ENCODE data around the gene ITGB6. TPM values are rescaled to one million over a fixed set of nuclear protein-coding genes. Genes with fewer than 3 reads are reported as not detected.

Gene ITGB6
- total RNA-seq, 2 experiments from 2014 or later = not detected

DNA sequence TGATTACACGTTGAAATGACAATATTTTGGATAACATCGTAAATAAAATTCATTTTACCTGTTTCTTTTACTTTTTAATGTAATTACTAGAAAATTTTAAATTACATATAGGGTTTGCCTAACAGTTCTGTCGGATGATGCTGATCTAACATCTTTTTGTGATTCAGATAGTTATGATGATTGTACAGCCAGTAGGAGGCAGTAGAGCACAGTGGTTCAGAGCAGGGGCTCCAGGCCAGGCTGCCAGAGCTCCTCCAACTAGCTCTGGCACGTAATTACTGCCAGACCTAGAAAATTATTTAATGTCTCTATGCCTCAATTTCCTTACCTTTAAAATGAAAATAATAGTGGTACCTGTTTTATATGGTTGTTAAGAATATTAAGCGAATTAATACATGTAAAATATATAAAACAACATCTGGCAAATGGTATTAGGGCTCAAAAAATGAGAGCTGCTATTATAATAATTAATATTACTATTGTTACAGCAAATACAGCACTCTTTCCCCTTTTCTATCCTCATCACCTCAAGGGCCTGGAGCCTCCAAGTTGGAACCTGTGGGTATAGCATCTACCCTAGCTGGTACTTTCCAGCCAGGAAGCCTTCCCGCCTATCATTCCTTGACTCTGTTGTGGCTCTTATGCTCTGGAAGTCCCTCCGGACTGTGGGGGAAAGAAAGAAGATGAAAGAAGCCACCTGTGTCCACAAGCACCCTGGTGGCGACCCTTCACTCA lies 90.0 kb downstream of the ITGB6 start:
- ChIA-PET POLR2A (no interaction called here), CTCF (interaction anchor here (0.5 to 1.9 kb wide), 9 partner anchors 13 to 953 kb away, joined by 3 to 5 read pairs (median 3); no protein-coding TSS in a partner anchor)
- Mint-ChIP-seq H3K4me1 (no peaks in the 10 kb centered on the region), H3K27ac (no peak overlapping the region), H3K36me3 (ENCODE audit: low read depth) (no peaks in the 10 kb centered on the region), H3K9me3 (no peaks in the 10 kb centered on the region), H3K27me3 (no peaks in the 10 kb centered on the region), H3K4me3 (no peak overlapping the region)
- DNase-seq = peak; percentile 67

DNA sequence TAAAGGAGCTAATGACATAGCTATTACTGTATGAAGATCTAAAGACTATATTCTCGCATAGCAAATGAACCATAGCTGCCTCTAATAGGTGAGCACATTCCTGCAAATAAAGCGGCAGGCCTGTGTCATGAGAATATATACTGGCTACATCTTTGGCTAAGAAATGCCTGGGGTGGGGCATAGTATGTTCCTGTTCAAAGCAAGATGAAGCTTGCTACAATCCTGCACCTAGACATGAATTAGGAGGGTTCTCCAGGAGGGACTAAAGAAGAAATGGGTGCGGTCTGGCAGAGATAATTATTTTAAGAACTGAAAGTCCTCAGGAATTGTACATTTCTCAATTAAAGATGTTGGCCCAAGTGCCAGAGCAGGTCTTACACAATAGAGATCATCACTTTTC lies 90.8 kb downstream of the ITGB6 start:
- Mint-ChIP-seq H3K27ac (no peak overlapping the region), H3K4me3 (no peak overlapping the region), H3K9me3 (no peaks in the 10 kb centered on the region), H3K4me1 (no peaks in the 10 kb centered on the region), H3K36me3 (ENCODE audit: low read depth) (no peaks in the 10 kb centered on the region), H3K27me3 (peaks cover 2% of the 10 kb centered on the region)
- CTCF ChIA-PET = interaction anchor here (1.2 to 1.9 kb wide), 3 partner anchors 13 to 954 kb away, joined by 3 to 5 read pairs (median 4); no protein-coding TSS in a partner anchor
- POLR2A ChIA-PET = no interaction called here
- DNase-seq = no peak

DNA sequence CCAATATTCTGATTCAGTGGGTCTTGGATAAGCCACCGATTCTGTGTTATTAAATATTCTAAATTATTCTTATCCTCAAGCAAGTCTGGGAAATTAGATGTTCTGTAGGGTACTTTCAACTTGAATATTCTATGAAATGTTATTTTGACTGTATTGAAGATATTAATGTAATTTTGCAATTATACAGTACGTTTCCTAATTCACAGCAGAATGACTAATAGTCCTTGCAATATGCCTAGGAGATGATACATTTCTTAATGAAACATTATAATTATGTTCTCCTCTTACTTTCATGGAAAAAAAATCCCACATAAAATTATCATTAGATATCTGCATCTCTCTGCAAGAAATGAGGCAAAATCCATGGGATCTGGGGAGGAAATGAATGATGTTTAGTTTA lies 91.4 kb downstream of the ITGB6 start:
- Mint-ChIP-seq H3K4me1 (no peaks in the 10 kb centered on the region), H3K9me3 (no peaks in the 10 kb centered on the region), H3K36me3 (ENCODE audit: low read depth) (no peaks in the 10 kb centered on the region), H3K27me3 (peaks cover 4% of the 10 kb centered on the region), H3K27ac (no peak overlapping the region), H3K4me3 (no peak overlapping the region)
- ChIA-PET POLR2A (no interaction called here), CTCF (interaction anchor here (1.9 kb wide), 1 partner anchor 12 kb away, joined by 5 read pairs; no protein-coding TSS in a partner anchor)
- DNase-seq = no peak

DNA sequence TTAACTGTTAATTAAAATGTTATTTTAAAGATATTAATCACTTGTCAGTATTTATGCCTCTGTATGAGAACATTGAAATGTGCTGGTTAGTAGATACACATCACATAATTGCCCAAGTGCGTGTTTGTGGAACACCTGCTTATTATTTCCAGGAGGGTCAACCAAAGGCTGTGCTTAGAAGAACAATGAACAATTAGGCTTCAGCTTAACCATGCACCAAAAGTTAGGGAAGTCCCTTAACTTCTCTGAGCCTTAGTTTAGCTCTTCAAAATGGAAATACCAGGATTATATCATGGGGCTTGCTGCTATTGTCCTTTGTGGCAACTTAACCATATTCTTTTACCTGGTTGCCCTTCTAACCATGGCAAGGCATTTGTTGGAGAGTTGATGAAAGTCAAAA lies 94.7 kb downstream of the ITGB6 start:
- H3K9me3 Mint-ChIP-seq = no peaks in the 10 kb centered on the region
- no peaks in the 10 kb centered on the region for H3K36me3 Mint-ChIP-seq (ENCODE audit: low read depth)
- no peak overlapping the region for H3K27ac Mint-ChIP-seq
- no peak overlapping the region for H3K4me3 Mint-ChIP-seq
- ChIA-PET CTCF (no interaction called here), POLR2A (no interaction called here)
- no peaks in the 10 kb centered on the region for H3K4me1 Mint-ChIP-seq
- no peak for DNase-seq
- H3K27me3 Mint-ChIP-seq = peaks cover 4% of the 10 kb centered on the region

DNA sequence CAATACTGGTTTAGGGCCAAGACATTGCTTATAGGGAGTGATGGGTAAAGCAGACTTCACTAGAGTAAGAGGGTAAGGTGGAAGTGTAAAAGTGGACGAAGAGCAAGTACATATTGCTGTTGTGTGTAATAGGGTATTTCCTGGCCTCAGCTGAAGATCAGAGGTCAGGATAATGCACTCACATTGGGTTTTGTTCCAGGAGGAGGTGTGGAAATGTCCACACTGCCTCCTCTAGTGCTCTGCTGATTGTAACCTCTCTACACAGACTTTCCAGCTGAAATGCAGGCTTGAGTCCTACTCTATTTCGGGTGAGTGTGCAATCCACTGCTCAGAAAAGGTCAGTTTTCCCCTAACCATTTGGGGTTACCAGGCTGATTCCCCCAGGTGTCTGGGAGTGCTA lies 96.0 kb downstream of the ITGB6 start:
- H3K9me3 Mint-ChIP-seq = no peaks in the 10 kb centered on the region
- H3K4me3 Mint-ChIP-seq = no peak overlapping the region
- DNase-seq = no peak
- peaks cover 4% of the 10 kb centered on the region for H3K27me3 Mint-ChIP-seq
- POLR2A ChIA-PET = no interaction called here
- CTCF ChIA-PET = no interaction called here
- H3K27ac Mint-ChIP-seq = no peak overlapping the region
- H3K36me3 Mint-ChIP-seq (ENCODE audit: low read depth) = no peaks in the 10 kb centered on the region
- no peaks in the 10 kb centered on the region for H3K4me1 Mint-ChIP-seq

DNA sequence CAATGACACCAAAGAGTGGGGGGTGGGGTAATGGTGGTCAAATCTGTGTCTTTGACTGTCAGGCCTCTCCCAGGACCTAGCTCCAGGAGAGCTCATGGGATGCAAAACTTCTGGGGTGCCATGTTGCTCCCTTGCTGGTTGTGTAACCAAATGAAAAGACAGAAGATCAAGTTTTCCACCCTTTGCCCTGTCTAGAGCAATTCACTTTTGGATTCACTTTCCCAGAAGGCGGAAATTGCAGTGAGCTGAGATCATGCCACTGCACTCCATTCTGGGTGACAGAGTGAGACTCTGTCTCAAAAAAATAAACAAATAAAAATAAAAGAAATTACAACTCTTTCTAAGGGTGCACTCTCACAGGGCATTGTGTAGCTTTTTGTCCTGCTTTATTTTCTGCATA lies 102.7 kb downstream of the ITGB6 start:
- CTCF ChIA-PET = interaction anchor here (1.0 to 1.2 kb wide), 2 partner anchors 10 to 12 kb away, joined by 3 to 5 read pairs; no protein-coding TSS in a partner anchor
- Mint-ChIP-seq H3K4me1 (no peaks in the 10 kb centered on the region), H3K4me3 (no peak overlapping the region), H3K9me3 (peaks cover 13% of the 10 kb centered on the region), H3K36me3 (ENCODE audit: low read depth) (no peaks in the 10 kb centered on the region), H3K27ac (no peak overlapping the region), H3K27me3 (peaks cover 5% of the 10 kb centered on the region)
- DNase-seq = no peak
- POLR2A ChIA-PET = no interaction called here

DNA sequence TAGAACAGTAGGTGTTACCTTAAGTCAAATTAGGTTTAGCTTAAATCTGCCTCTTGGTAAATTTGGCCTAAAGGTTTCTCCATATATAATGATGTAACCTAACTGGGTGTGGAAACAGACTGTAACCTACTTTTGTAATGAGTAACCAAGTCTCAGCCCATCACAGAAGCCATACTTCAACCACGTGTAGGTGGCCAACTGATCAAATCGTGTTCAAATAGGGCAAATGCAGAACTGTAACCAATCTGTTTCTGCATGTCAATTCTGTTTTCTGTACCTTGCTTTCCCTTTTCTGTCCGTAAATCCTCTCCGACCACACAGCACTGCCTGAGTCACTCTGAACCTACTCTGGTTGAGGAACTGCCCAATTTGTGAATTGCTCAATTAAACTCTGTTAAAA lies 103.7 kb downstream of the ITGB6 start:
- peaks cover 5% of the 10 kb centered on the region for H3K27me3 Mint-ChIP-seq
- DNase-seq = no peak
- H3K4me3 Mint-ChIP-seq = no peak overlapping the region
- H3K4me1 Mint-ChIP-seq = no peaks in the 10 kb centered on the region
- no peaks in the 10 kb centered on the region for H3K36me3 Mint-ChIP-seq (ENCODE audit: low read depth)
- H3K27ac Mint-ChIP-seq = no peak overlapping the region
- H3K9me3 Mint-ChIP-seq = peaks cover 13% of the 10 kb centered on the region
- POLR2A ChIA-PET = no interaction called here
- CTCF ChIA-PET = interaction anchor here (0.7 to 1.4 kb wide), 5 partner anchors 9 to 1344 kb away, joined by 3 to 5 read pairs (median 3); no protein-coding TSS in a partner anchor

DNA sequence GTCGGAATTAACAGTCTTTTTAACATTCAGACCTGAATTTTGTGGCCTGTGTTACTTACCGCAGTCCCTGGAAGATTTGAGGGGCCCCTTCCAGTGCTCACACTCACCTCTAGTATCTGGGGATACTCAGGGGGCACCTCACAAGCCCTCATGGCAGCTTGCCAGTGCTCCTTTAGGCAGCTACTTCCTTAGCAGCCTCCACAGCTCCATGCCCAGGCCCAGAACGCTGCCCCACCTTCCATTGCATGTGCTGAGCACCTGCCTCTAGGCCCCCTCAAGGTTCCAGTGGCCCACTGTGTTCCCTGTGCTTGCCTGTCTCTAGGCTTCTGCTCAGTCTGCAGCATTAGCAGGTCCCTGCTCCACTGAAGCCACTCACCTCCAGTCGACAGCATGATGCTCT lies 107.6 kb downstream of the ITGB6 start:
- Mint-ChIP-seq H3K4me1 (no peaks in the 10 kb centered on the region), H3K4me3 (no peak overlapping the region), H3K27ac (no peak overlapping the region), H3K27me3 (peaks cover 7% of the 10 kb centered on the region), H3K36me3 (ENCODE audit: low read depth) (peaks cover 2% of the 10 kb centered on the region), H3K9me3 (peaks cover 36% of the 10 kb centered on the region)
- ChIA-PET CTCF (interaction anchor here (0.6 kb wide), 1 partner anchor 380 kb away, joined by 4 read pairs; the partner anchor contains the start of gene MARCHF7), POLR2A (interaction anchor here (0.6 kb wide), 1 partner anchor 647 kb away, joined by 3 read pairs; no protein-coding TSS in a partner anchor)
- no peak for DNase-seq

DNA sequence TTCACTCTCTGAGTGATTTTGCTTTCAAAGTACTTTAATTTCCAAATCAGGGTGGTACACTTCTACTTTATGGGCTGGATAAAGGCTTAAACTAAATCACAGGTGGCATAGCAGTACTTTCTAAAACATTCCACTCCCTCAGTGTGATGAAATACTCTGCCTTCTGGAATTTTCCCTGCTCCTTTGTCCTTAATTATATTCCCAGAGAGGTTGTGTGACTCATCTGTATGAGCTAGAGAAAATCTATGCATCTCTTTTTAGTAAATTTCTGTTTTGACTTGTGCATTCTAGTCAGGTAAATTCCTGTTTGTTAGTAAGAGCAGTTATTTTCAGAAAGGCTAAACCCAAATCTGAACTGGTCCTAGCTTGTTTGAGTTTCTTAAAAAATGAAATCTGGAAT lies 108.7 kb downstream of the ITGB6 start:
- peaks cover 2% of the 10 kb centered on the region for H3K36me3 Mint-ChIP-seq (ENCODE audit: low read depth)
- no peak overlapping the region for H3K27ac Mint-ChIP-seq
- H3K4me1 Mint-ChIP-seq = no peaks in the 10 kb centered on the region
- DNase-seq = no peak
- CTCF ChIA-PET = interaction anchor here (0.6 to 1.0 kb wide), 2 partner anchors 901 to 984 kb away, joined by 3 to 4 read pairs; no protein-coding TSS in a partner anchor
- H3K9me3 Mint-ChIP-seq = peaks cover 44% of the 10 kb centered on the region
- H3K4me3 Mint-ChIP-seq = no peak overlapping the region
- POLR2A ChIA-PET = interaction anchor here (0.6 kb wide), 1 partner anchor 16 kb away, joined by 6 read pairs; no protein-coding TSS in a partner anchor
- peaks cover 7% of the 10 kb centered on the region for H3K27me3 Mint-ChIP-seq

DNA sequence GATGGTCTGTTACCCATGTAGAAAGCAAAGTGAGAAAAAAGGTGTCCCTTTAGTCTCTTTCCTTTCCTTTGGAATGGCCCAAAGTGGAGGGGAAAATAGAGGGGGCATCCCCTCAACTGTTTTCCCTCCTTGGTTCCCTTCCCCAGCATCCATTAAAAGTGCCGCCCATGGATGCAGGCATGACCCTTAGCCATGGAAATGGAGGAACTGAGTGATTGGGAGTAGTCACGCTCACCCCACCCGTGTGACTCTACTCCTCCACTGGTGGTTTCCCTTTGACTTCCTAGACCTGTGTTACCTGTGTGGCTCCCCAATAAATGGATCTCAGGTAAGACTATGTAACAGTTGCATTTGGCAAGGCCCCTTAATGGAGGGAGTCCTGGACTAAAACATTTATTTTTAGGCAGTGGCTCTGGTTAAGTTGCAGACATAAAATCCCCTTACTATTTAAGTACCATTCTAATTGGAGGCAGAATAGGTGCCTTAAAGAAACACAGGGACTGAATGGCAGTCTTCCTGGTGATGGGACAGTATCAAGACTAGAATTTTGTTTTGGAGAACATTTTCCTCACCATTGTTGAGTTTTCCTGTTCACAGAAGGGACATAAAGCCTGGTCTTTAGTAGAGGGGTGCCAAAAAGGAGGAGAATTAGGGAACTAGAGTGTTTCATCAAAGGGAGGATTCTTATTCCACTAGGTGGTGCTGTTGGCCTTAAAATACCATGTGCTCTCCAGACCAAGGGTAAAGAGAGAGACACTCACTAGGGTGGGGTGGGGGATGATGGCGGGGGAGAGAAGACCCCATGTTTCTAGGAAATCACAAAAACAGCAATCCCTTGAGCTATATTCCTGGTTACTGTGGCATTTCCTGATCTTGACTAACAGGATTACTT lies 112.0 kb downstream of the ITGB6 start:
- DNase-seq = no peak
- peaks cover 42% of the 10 kb centered on the region for H3K9me3 Mint-ChIP-seq
- H3K36me3 Mint-ChIP-seq (ENCODE audit: low read depth) = peaks cover 2% of the 10 kb centered on the region
- POLR2A ChIA-PET = no interaction called here
- H3K4me1 Mint-ChIP-seq = no peaks in the 10 kb centered on the region
- no peak overlapping the region for H3K4me3 Mint-ChIP-seq
- no peak overlapping the region for H3K27ac Mint-ChIP-seq
- CTCF ChIA-PET = interaction anchor here (0.6 to 1.3 kb wide), 2 partner anchors 8 to 39 kb away, joined by 3 to 4 read pairs; no protein-coding TSS in a partner anchor
- peaks cover 1% of the 10 kb centered on the region for H3K27me3 Mint-ChIP-seq

DNA sequence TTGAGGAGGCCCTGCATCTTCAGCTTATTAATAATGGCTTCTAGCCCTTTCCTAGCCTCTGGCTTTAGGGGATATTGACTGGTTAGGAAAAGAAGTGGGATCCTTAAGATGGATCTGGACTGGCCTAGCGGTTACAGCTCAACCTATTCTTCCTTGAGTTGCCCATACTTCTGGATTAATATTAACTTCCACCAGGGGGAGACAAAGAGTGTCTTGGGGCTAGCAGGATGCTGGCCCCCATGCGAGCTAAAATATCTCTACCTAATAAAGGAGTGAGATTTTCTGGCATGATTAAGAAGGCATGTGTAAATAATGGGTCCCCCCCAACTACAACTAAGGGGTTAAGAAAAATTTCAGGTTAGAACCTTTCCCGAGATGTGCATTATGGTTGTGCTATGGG lies 114.4 kb downstream of the ITGB6 start:
- CTCF ChIA-PET = interaction anchor here (0.6 to 1.5 kb wide), 3 partner anchors 19 to 895 kb away, joined by 3 read pairs; no protein-coding TSS in a partner anchor
- POLR2A ChIA-PET = no interaction called here
- H3K36me3 Mint-ChIP-seq (ENCODE audit: low read depth) = peaks cover 2% of the 10 kb centered on the region

DNA sequence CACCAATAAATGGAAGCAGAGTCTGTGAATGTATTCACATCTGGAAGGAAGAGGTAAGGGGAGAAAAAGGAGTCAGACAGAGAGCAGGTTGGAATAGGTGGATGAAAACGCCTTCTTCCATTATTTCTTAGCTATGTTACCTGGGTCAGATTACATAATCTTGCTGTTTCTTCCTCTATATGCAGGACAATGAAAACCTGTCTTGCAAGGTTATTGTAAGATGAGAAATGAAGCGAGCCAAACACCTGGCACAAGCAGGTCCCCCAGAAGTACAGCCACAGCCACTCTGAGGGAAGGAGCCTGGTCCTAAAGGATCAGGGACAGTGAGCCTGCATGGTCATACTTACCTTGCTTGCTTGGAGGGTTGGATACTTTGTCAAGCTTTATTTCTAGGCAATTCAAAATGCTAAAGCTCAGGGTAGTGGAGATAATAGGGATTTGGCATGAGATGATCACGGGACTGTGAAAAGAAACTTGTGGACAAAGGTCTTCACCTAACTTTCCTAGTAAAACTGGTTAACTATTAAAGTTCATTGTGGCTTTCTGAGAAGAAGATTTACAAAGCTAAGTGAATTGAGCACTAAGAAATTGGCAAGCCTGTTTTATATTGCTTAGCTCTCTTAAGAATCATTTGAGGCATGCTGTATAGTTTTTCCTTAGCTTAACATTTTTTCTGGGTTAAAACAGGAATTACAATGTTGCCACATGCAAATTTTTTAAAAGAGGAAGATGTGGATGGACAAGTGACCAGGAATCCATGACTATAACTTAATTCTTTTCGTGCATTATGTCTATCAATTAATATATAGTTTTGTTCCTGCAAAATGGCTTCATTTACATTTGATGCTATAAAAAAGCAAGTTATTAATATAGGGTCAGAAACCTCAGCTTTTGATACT lies 121.9 kb downstream of the ITGB6 start:
- CTCF ChIA-PET = interaction anchor here (0.8 to 1.8 kb wide), 2 partner anchors 18 to 985 kb away, joined by 3 to 5 read pairs; no protein-coding TSS in a partner anchor
- H3K36me3 Mint-ChIP-seq (ENCODE audit: low read depth) = no peaks in the 10 kb centered on the region

More for the DNA sequence above, 114.4 kb downstream of the ITGB6 start:
- H3K4me1 Mint-ChIP-seq = no peaks in the 10 kb centered on the region
- no peak for DNase-seq
- H3K9me3 Mint-ChIP-seq = peaks cover 38% of the 10 kb centered on the region
- no peaks in the 10 kb centered on the region for H3K27me3 Mint-ChIP-seq
- no peak overlapping the region for H3K27ac Mint-ChIP-seq
- H3K4me3 Mint-ChIP-seq = no peak overlapping the region

More for the DNA sequence above, 121.9 kb downstream of the ITGB6 start:
- POLR2A ChIA-PET = no interaction called here
- no peak for DNase-seq
- no peaks in the 10 kb centered on the region for H3K9me3 Mint-ChIP-seq
- no peaks in the 10 kb centered on the region for H3K27me3 Mint-ChIP-seq
- H3K4me1 Mint-ChIP-seq = no peaks in the 10 kb centered on the region
- no peak overlapping the region for H3K4me3 Mint-ChIP-seq
- no peak overlapping the region for H3K27ac Mint-ChIP-seq
